ENCODE results near the gene ZNF320. TPM values are rescaled to one million over a fixed set of nuclear protein-coding genes. Genes with fewer than 3 reads are reported as not detected.
"Not testable (repeated sequence)": the region's sequence is repeated elsewhere in the genome, so short reads cannot be mapped to it uniquely, and the experiment has no call there.

ZNF320 gene
- total RNA-seq, 1 experiment from 2014 or later: 10.2 TPM

GRCh38 chr19:52945652-52946321, 48.4 kb upstream of the ZNF320 start:
- Histone ChIP-seq H3K4me3 (ENCODE audit: low read depth in 2 of 2, low read length in 2 of 2) (peak overlapping the region; percentile 34 to 51), H3K36me3 (ENCODE audit: control insufficient read depth, insufficient read depth, low read length) (no peaks in the 10 kb centered on the region), H3K4me1 (ENCODE audit: control insufficient read depth, insufficient read depth, low read length) (no peaks in the 10 kb centered on the region), H3K27ac (ENCODE audit: low read length) (no peak overlapping the region), H3K27me3 (ENCODE audit: control insufficient read depth, insufficient read depth, low read length) (no peaks in the 10 kb centered on the region), H3K9me3 (ENCODE audit: control insufficient read depth, insufficient read depth, low read depth, low read length) (peaks cover 19% of the 10 kb centered on the region; the same call in 1 of the 2 replicates)
- TF ChIP-seq REST (IDR thresholded peaks at IDR 0.05; ENCODE audit: insufficient read depth in 1 of 2, low read depth in 2 of 2, low read length in 1 of 2) (no peak), TCF7L2 (IDR thresholded peaks at IDR 0.05; ENCODE audit: low read depth, low read length) (no peak), POLR2AphosphoS5 (IDR thresholded peaks at IDR 0.05; ENCODE audit: low read depth, low read length) (no peak), SIN3A (IDR thresholded peaks at IDR 0.05; ENCODE audit: borderline replicate concordance, insufficient read depth, low read depth, low read length) (no peak), CTCF (IDR thresholded peaks at IDR 0.05) (no peak)
- in situ Hi-C loops (cut with HindIII; ENCODE audit: low pct_unique_long_range_greater_than_20kb, low sequenced_read_pairs): no loop called here
- BruUV-seq (replicated peaks): no TSS peak
- no peak for ATAC-seq
- no peak for DNase-seq (ENCODE audit: low read depth, low spot score)
- CTCF ChIA-PET: no interaction called here
- intact Hi-C loops (cut with micrococcal nuclease; ENCODE audit: unreplicated experiment): no loop called here
- POLR2A ChIA-PET: no interaction called here

GRCh38 chr19:52944703-52945493, 47.5 kb upstream of the ZNF320 start:
- H3K4me1 ChIP-seq (ENCODE audit: control insufficient read depth, insufficient read depth, low read length); H3K36me3 ChIP-seq (ENCODE audit: control insufficient read depth, insufficient read depth, low read length); POLR2A ChIA-PET; H3K27me3 ChIP-seq (ENCODE audit: control insufficient read depth, insufficient read depth, low read length); CTCF ChIA-PET; intact Hi-C loops (cut with micrococcal nuclease; ENCODE audit: unreplicated experiment); H3K27ac ChIP-seq (ENCODE audit: low read length); H3K4me3 ChIP-seq (ENCODE audit: low read depth in 2 of 2, low read length in 2 of 2); in situ Hi-C loops (cut with HindIII; ENCODE audit: low pct_unique_long_range_greater_than_20kb, low sequenced_read_pairs); DNase-seq (ENCODE audit: low read depth, low spot score); ATAC-seq; BruUV-seq (replicated peaks): not testable (repeated sequence)
- peaks cover 11% of the 10 kb centered on the region; the same call in 1 of the 2 replicates for H3K9me3 ChIP-seq (ENCODE audit: control insufficient read depth, insufficient read depth, low read depth, low read length)

All from Panc1 (cell line).